WTC11 (cell line): Measurements from ENCODE around the gene BCAR3. TPM values are rescaled to one million over a fixed set of nuclear protein-coding genes. Genes with fewer than 3 reads are reported as not detected.
"Not testable (repeated sequence)": the region's sequence is repeated elsewhere in the genome, so short reads cannot be mapped to it uniquely, and the experiment has no call there.

Experiments
- ATAC-seq: fragments of 200-7000 bp; cut with Tn5 transposase; 2 replicates; pipeline ENCODE4 v1.10.0; 2021; ENCODE audit warnings: mild to moderate bottlenecking, moderate library complexity
- CTCF ChIA-PET: fragments of 300-600 bp; sonication (Branson Sonifier 250); formaldehyde crosslinking; loops from one replicate; lab custom pipeline; 2021; ENCODE audit warnings: antibody characterized with exemption; lab: Charles Lee
- POLR2A ChIA-PET: fragments of 350-600 bp; sonication (Branson Sonifier 250); formaldehyde crosslinking; loops from one replicate; lab custom pipeline; 2021; ENCODE audit warnings: antibody characterized with exemption; lab: Charles Lee
- DNase-seq: peaks from one replicate; pipeline ENCODE4 v3.0.0; 2021; ENCODE audit warnings: low spot score
- H3K27ac Mint-ChIP-seq: 2 replicates; pipeline ENCODE4 v1.8.0; 2021; ENCODE audit warnings: mixed read lengths
- H3K27me3 Mint-ChIP-seq: 2 replicates; pipeline ENCODE4 v1.8.0; 2021; ENCODE audit warnings: low read depth, mild to moderate bottlenecking, moderate library complexity, mixed read lengths
- H3K36me3 Mint-ChIP-seq: 2 replicates; pipeline ENCODE4 v1.8.0; 2021; ENCODE audit warnings: mixed read lengths
- H3K4me1 Mint-ChIP-seq: 2 replicates; pipeline ENCODE4 v1.8.0; 2022; ENCODE audit warnings: mixed read lengths
- H3K4me3 Mint-ChIP-seq: 2 replicates; pipeline ENCODE4 v1.8.0; 2021; ENCODE audit warnings: mild to moderate bottlenecking, moderate library complexity, mixed read lengths
- H3K9me3 Mint-ChIP-seq: 2 replicates; pipeline ENCODE4 v1.8.0; 2021; ENCODE audit warnings: mixed read lengths
- ATF1 ChIP-seq: sonication (generic); formaldehyde crosslinking; IDR thresholded peaks from 2 replicates; pipeline ENCODE4 v1.8.1; 2023; ENCODE audit warnings: mild to moderate bottlenecking, moderate library complexity, missing genetic modification reagents
- CBFB ChIP-seq: sonication (generic); formaldehyde crosslinking; IDR thresholded peaks from 2 replicates; pipeline ENCODE4 v1.8.1; 2022; ENCODE audit warnings: mild to moderate bottlenecking, low read depth, missing genetic modification reagents
- CREB1 ChIP-seq: sonication (generic); formaldehyde crosslinking; IDR thresholded peaks from 2 replicates; pipeline ENCODE4 v1.8.0; 2023; ENCODE audit warnings: mild to moderate bottlenecking, missing genetic modification reagents
- ETV6 ChIP-seq: sonication (generic); formaldehyde crosslinking; IDR thresholded peaks from 2 replicates; pipeline ENCODE4 v1.8.1; 2022; ENCODE audit warnings: mild to moderate bottlenecking, missing genetic modification reagents
- FOXK1 ChIP-seq: sonication (generic); formaldehyde crosslinking; IDR thresholded peaks from 2 replicates; pipeline ENCODE4 v1.8.0; 2022; ENCODE audit warnings: mild to moderate bottlenecking, moderate library complexity, missing genetic modification reagents
- KAT7 ChIP-seq: sonication (generic); formaldehyde crosslinking; IDR thresholded peaks from 2 replicates; pipeline ENCODE4 v1.8.1; 2023; ENCODE audit warnings: missing genetic modification reagents, mild to moderate bottlenecking, borderline replicate concordance
- NFATC4 ChIP-seq: fragments of 250-450 bp; sonication (Bioruptor Pico); IDR thresholded peaks from 2 replicates; pipeline ENCODE4 v1.9.0; 2021; ENCODE audit warnings: mild to moderate bottlenecking
- NR1H2 ChIP-seq: sonication (generic); formaldehyde crosslinking; IDR thresholded peaks from 2 replicates; pipeline ENCODE4 v1.9.0; 2021; ENCODE audit warnings: mild to moderate bottlenecking, moderate library complexity, missing genetic modification reagents
- RELA ChIP-seq: sonication (generic); formaldehyde crosslinking; IDR thresholded peaks from 2 replicates; pipeline ENCODE4 v1.8.1; 2022; ENCODE audit warnings: missing genetic modification reagents, mild to moderate bottlenecking, borderline replicate concordance
- SP1 ChIP-seq: sonication (generic); formaldehyde crosslinking; conservative IDR thresholded peaks from 2 replicates; pipeline ENCODE4 v1.8.1; 2022; ENCODE audit warnings: missing genetic modification reagents
- ZNF263 ChIP-seq: sonication (generic); formaldehyde crosslinking; IDR thresholded peaks from 2 replicates; pipeline ENCODE4 v1.8.1; 2022; ENCODE audit warnings: low read depth, mild to moderate bottlenecking, moderate library complexity, missing genetic modification reagents
- ZNF396 ChIP-seq: fragments of 250-450 bp; sonication (Bioruptor Pico); IDR thresholded peaks from 2 replicates; pipeline ENCODE4 v1.8.0; 2021; ENCODE audit warnings: mild to moderate bottlenecking, moderate library complexity, borderline replicate concordance
- total RNA-seq: library from RNA; stranded (reverse); gene quantifications from 3 replicates; pipeline ENCODE4 v1.2.3, GENCODE V29; 2021
- TF ChIP-seq, protein P1 (sequence below): fragments of 250-450 bp; sonication (Bioruptor Pico); IDR thresholded peaks from 2 replicates; pipeline ENCODE4 v1.9.0; 2021; ENCODE audit warnings: mild to moderate bottlenecking, borderline replicate concordance
- TF ChIP-seq, protein P2 (sequence below): sonication (generic); formaldehyde crosslinking; IDR thresholded peaks from 2 replicates; pipeline ENCODE4 v1.8.1; 2023; ENCODE audit warnings: mild to moderate bottlenecking, missing genetic modification reagents, moderate library complexity
- TF ChIP-seq, protein P3 (sequence below): fragments of 250-450 bp; sonication (Bioruptor Pico); IDR thresholded peaks from 2 replicates; pipeline ENCODE4 v1.9.0; 2021; ENCODE audit warnings: mild to moderate bottlenecking
- TF ChIP-seq, protein P4 (sequence below): sonication (generic); formaldehyde crosslinking; IDR thresholded peaks from 2 replicates; pipeline ENCODE4 v1.8.1; 2023; ENCODE audit warnings: mild to moderate bottlenecking, missing genetic modification reagents, moderate library complexity
- TF ChIP-seq, protein P5 (sequence below): sonication (generic); formaldehyde crosslinking; IDR thresholded peaks from 2 replicates; pipeline ENCODE4 v1.8.0; 2022; ENCODE audit warnings: mild to moderate bottlenecking, missing genetic modification reagents
- TF ChIP-seq, protein P6 (sequence below): sonication (generic); formaldehyde crosslinking; IDR thresholded peaks from 2 replicates; pipeline ENCODE4 v1.8.1; 2023; ENCODE audit warnings: mild to moderate bottlenecking, missing genetic modification reagents
- TF ChIP-seq, protein P7 (sequence below): fragments of 250-450 bp; sonication (Bioruptor Pico); IDR thresholded peaks from 2 replicates; pipeline ENCODE4 v1.9.0; 2021; ENCODE audit warnings: moderate library complexity, mild to moderate bottlenecking, inconsistent platforms, borderline replicate concordance

The BCAR3 gene
- total RNA-seq, 1 experiment from 2014 or later = 14.8 TPM

DNA sequence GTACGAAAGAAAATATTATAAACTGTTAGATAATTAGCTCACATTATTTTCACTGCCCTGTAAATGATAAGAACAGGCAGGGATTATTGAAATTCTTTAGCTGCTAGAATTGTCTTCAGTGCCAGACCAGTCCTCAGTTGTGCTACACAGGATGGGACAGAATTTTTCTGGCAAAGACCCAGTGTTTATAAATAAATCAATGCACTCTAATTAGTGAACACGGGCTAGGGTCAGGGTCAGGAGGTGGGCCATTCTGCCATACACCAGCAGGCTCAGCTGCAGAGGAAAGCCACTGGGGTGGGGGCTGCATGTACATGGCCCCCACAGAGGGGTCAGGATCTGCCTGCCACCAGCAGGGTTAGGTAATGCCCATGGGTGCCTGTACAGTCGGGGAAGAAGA lies 6.4 kb downstream of the BCAR3 start (continued):
- TF ChIP-seq, protein P1, sequence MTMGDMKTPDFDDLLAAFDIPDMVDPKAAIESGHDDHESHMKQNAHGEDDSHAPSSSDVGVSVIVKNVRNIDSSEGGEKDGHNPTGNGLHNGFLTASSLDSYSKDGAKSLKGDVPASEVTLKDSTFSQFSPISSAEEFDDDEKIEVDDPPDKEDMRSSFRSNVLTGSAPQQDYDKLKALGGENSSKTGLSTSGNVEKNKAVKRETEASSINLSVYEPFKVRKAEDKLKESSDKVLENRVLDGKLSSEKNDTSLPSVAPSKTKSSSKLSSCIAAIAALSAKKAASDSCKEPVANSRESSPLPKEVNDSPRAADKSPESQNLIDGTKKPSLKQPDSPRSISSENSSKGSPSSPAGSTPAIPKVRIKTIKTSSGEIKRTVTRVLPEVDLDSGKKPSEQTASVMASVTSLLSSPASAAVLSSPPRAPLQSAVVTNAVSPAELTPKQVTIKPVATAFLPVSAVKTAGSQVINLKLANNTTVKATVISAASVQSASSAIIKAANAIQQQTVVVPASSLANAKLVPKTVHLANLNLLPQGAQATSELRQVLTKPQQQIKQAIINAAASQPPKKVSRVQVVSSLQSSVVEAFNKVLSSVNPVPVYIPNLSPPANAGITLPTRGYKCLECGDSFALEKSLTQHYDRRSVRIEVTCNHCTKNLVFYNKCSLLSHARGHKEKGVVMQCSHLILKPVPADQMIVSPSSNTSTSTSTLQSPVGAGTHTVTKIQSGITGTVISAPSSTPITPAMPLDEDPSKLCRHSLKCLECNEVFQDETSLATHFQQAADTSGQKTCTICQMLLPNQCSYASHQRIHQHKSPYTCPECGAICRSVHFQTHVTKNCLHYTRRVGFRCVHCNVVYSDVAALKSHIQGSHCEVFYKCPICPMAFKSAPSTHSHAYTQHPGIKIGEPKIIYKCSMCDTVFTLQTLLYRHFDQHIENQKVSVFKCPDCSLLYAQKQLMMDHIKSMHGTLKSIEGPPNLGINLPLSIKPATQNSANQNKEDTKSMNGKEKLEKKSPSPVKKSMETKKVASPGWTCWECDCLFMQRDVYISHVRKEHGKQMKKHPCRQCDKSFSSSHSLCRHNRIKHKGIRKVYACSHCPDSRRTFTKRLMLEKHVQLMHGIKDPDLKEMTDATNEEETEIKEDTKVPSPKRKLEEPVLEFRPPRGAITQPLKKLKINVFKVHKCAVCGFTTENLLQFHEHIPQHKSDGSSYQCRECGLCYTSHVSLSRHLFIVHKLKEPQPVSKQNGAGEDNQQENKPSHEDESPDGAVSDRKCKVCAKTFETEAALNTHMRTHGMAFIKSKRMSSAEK (CRISPR knock-in tag) = no peak

DNA sequence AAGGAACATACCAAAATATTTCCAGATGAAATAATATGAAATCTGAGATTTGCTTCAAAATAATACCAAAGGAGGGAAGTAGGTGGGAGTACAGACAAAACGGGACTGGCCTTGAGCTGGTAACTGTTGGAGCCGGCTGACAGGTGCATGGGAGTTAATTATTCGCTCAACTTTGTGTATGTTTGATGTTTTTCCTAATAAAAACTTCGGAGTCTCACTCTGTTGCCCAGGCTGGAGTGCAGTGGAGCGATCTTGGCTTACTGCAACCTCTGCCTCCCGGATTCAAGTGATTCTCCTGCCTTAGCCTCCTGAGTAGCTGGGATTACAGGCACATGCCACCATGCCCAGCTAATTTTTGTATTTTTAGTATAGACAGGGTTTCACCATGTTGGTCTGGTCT lies 7.6 kb downstream of the BCAR3 start:
- Mint-ChIP-seq H3K4me1 (peaks cover 22% of the 10 kb centered on the region), H3K36me3 (peaks cover 23% of the 10 kb centered on the region)
- ATAC-seq, H3K27me3 Mint-ChIP-seq, H3K9me3 Mint-ChIP-seq, H3K27ac Mint-ChIP-seq, H3K4me3 Mint-ChIP-seq, DNase-seq, POLR2A ChIA-PET: not testable (repeated sequence)
- CTCF ChIA-PET = interaction anchor here (0.6 kb wide), 1 partner anchor 28 kb away, joined by 3 read pairs; no protein-coding TSS in a partner anchor

DNA sequence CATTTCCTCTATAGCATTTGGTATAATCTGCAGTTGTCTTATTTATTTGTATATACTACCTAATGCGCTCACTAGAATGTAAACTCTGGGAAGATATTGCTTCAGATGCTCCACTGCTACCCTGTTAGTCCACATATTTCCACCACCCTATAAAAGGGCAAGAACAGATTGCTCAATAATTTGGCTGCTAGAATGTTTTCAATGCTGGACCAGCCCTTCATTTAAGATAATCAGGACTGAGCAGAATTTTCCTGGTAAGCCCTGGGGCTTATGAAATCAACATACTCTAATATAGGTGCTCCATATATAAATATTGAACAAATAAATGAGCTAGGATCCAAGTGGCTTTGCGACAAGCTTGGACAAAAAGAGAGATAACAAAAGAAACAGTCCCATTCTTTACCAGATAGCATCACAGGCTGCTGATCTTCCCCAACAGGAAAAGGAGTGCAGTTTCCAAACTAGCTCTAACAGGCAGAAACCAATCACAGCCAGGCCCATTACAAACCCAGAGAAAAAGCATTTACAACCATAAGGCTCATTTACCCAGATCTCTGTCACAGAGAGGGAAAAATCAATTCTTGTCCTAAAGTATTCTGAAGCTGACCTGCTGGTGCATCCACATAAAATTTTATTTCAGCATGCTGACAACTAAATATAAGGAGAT lies 8.3 kb downstream of the BCAR3 start:
- H3K4me3 Mint-ChIP-seq = no peak overlapping the region
- POLR2A ChIA-PET = no interaction called here
- ATAC-seq = no peak
- DNase-seq = no peak
- H3K27ac Mint-ChIP-seq = no peak overlapping the region
- H3K9me3 Mint-ChIP-seq = no peaks in the 10 kb centered on the region
- CTCF ChIA-PET = no interaction called here
- peaks cover 23% of the 10 kb centered on the region for H3K36me3 Mint-ChIP-seq
- TF ChIP-seq RELA (CRISPR knock-in tag) = no peak
- no peak for TF ChIP-seq NR1H2 (CRISPR knock-in tag)
- no peaks in the 10 kb centered on the region for H3K27me3 Mint-ChIP-seq
- H3K4me1 Mint-ChIP-seq = peaks cover 22% of the 10 kb centered on the region

DNA sequence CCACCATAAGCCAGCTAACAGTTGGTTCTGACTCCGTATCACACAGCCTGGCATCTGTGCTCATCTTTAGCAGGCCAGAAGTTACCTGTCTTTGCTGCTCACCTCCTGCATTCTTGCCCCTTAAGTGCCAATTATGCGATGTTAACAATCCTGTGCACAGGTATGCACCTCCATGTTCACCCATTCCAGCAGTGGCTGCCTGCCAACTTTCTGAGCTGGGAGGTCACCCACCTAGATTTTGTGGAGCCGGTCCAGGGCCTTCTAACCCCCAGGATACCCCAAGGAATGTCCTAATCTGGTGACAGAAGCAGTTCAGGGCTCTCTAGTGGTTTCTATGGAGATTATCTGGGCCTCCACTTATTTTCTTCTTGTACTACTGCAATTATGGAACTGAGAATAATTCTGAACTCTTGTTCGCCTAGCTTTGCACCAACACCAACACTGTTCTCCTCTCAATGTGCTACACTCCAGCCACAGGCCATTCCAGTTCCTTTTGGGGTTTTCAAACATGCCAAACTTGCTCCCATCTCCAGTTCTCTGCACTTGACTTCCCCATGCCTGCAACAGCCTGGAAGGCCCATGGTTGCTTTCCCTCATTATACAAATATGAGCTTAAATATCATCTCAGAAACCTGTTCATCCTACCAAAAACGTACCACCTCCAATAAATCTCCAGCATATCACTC lies 9.0 kb downstream of the BCAR3 start:
- H3K4me1 Mint-ChIP-seq = peaks cover 28% of the 10 kb centered on the region
- ChIA-PET CTCF (interaction anchor here (1.4 kb wide), 1 partner anchor 26 kb away, joined by 6 read pairs; no protein-coding TSS in a partner anchor), POLR2A (no interaction called here)
- ATAC-seq (no peak), DNase-seq (no peak)
- no peak overlapping the region for H3K4me3 Mint-ChIP-seq
- no peaks in the 10 kb centered on the region for H3K9me3 Mint-ChIP-seq
- H3K36me3 Mint-ChIP-seq = peaks cover 23% of the 10 kb centered on the region
- no peaks in the 10 kb centered on the region for H3K27me3 Mint-ChIP-seq
- no peak overlapping the region for H3K27ac Mint-ChIP-seq
- no peak for TF ChIP-seq CREB1 (CRISPR knock-in tag)
- TF ChIP-seq SP1 (CRISPR knock-in tag) = no peak
- no peak for TF ChIP-seq FOXK1
- TF ChIP-seq ATF1 (CRISPR knock-in tag) = no peak
- no peak for TF ChIP-seq ZNF263 (CRISPR knock-in tag)
- no peak for TF ChIP-seq NFATC4 (CRISPR knock-in tag)
- TF ChIP-seq, protein P2, sequence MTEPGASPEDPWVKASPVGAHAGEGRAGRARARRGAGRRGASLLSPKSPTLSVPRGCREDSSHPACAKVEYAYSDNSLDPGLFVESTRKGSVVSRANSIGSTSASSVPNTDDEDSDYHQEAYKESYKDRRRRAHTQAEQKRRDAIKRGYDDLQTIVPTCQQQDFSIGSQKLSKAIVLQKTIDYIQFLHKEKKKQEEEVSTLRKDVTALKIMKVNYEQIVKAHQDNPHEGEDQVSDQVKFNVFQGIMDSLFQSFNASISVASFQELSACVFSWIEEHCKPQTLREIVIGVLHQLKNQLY (CRISPR knock-in tag) = no peak
- TF ChIP-seq, protein P3, sequence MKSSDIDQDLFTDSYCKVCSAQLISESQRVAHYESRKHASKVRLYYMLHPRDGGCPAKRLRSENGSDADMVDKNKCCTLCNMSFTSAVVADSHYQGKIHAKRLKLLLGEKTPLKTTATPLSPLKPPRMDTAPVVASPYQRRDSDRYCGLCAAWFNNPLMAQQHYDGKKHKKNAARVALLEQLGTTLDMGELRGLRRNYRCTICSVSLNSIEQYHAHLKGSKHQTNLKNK = no peak
- TF ChIP-seq, protein P4, sequence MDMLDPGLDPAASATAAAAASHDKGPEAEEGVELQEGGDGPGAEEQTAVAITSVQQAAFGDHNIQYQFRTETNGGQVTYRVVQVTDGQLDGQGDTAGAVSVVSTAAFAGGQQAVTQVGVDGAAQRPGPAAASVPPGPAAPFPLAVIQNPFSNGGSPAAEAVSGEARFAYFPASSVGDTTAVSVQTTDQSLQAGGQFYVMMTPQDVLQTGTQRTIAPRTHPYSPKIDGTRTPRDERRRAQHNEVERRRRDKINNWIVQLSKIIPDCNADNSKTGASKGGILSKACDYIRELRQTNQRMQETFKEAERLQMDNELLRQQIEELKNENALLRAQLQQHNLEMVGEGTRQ (CRISPR knock-in tag) = no peak
- TF ChIP-seq, protein P5, sequence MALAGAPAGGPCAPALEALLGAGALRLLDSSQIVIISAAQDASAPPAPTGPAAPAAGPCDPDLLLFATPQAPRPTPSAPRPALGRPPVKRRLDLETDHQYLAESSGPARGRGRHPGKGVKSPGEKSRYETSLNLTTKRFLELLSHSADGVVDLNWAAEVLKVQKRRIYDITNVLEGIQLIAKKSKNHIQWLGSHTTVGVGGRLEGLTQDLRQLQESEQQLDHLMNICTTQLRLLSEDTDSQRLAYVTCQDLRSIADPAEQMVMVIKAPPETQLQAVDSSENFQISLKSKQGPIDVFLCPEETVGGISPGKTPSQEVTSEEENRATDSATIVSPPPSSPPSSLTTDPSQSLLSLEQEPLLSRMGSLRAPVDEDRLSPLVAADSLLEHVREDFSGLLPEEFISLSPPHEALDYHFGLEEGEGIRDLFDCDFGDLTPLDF (CRISPR knock-in tag) = no peak
- TF ChIP-seq, protein P6, sequence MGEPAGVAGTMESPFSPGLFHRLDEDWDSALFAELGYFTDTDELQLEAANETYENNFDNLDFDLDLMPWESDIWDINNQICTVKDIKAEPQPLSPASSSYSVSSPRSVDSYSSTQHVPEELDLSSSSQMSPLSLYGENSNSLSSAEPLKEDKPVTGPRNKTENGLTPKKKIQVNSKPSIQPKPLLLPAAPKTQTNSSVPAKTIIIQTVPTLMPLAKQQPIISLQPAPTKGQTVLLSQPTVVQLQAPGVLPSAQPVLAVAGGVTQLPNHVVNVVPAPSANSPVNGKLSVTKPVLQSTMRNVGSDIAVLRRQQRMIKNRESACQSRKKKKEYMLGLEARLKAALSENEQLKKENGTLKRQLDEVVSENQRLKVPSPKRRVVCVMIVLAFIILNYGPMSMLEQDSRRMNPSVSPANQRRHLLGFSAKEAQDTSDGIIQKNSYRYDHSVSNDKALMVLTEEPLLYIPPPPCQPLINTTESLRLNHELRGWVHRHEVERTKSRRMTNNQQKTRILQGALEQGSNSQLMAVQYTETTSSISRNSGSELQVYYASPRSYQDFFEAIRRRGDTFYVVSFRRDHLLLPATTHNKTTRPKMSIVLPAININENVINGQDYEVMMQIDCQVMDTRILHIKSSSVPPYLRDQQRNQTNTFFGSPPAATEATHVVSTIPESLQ (CRISPR knock-in tag) = no peak
- TF ChIP-seq CBFB = no peak
- no peak for TF ChIP-seq KAT7 (CRISPR knock-in tag)
- TF ChIP-seq ZNF396 = no peak
- TF ChIP-seq ETV6 = no peak
- TF ChIP-seq, protein P7, sequence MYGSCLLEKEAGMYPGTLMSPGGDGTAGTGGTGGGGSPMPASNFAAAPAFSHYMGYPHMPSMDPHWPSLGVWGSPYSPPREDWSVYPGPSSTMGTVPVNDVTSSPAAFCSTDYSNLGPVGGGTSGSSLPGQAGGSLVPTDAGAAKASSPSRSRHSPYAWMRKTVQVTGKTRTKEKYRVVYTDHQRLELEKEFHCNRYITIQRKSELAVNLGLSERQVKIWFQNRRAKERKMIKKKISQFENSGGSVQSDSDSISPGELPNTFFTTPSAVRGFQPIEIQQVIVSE = no peak
